Right renal pelvis (tissue), 4 donors: Measurements from ENCODE around the gene PHACTR1. TPM values are rescaled to one million over a fixed set of nuclear protein-coding genes. Genes with fewer than 3 reads are reported as not detected.

Experiments used
- DNase-seq, 4 donors: peaks; one replicate each; pipeline ENCODE4 v3.0.0-alpha.2; 2013; ENCODE audit warnings: low read depth in 4 of 4, low spot score in 3 of 4, missing footprints in 1 of 4
- polyA plus RNA-seq, 4 donors: library from polyadenylated mRNA; unstranded; fragments of 120-200 nt; gene quantifications; one replicate each; pipeline ENCODE4 v1.2.1, GENCODE V29; 2013; ENCODE audit not compliant: insufficient read length in 4 of 4

PHACTR1 gene
- polyA plus RNA-seq, 4 donors, result 9.9 to 16.4 (median 13.6) TPM

DNA sequence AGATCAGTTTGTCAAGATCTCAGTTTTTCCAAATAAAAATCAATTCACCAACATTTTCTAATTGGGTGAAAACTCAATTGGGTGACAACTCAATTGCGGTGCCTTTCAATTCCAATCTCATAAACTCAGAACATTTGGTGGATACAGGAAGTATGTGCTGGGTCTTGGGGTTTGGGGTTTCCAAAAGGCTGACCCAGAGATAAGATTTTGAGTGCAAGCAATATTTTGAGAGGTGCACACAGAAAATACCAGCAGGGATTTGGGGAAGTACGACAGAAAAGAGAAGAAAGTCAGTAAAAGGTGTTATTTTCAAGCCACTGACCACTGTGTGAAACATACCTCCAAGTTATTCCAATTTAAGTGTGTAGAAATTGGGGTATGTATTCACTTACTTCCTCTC lies 258.0 kb downstream of the PHACTR1 start:
- no peak for DNase-seq

GRCh38 chr6:12976366-12976765 lies 259.8 kb downstream of the PHACTR1 start:
- DNase-seq, result no peak

GRCh38 chr6:12977206-12977605 lies 260.6 kb downstream of the PHACTR1 start:
- no peak for DNase-seq

DNA sequence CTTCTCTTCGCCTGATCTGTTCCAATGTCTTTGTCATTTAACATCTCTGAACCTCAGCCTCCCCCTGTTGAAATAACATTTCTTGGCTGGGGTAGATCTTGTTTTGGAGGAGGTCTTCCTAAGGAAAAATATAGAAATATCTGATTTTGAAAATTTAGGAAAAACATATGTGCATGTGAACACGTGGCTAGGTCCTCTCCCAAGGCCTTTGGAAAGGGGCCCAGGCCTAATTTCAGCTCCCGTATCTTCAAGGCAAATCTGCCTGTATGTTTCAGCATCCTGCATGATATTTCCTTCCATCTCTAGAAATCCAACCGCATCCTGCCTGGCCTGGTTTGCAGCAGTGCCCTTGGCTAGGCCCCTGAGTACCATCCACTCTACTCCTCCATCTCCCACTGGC lies 261.2 kb downstream of the PHACTR1 start:
- DNase-seq, result no peak

DNA sequence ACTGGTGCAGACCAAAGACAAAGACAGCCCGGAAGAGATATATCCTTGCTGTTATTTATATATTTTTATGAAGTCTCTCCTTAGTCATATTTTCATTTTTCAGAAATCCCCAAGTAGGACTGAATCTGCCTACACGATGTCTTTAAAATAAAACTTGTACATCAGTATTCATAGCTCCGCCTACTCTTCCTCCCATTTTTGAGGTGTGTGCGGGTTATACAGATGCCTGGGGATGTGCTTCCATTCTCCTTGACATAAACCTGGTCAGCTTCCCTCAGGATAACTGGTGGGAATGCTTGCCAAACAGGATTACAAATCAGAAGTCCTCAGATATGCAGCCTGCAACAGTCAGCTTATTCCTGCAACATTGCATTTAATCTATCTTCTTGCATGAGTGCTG lies 264.2 kb downstream of the PHACTR1 start:
- no peak for DNase-seq

DNA sequence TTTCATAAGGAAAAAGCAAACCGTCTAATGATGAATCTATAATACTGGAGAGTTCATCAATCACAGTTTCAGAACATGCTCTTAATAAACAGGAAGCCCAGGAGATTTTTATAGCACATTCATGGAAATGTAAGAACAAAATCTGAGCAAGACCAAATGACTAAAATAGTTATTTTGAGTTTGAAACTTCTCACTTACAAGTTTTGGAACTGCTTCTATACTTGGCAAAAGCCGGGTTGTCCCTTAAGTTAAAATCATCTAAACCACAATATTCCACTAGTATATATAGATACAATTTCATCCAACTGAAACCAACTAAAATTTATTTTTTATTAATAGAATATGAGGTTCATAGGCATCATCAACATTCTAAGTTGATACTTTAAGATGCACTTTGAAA lies 268.2 kb downstream of the PHACTR1 start:
- DNase-seq, result no peak

- DNase-seq, result no peak
Measured at GRCh38 chr6:12987783-12988182, 271.2 kb downstream of the PHACTR1 start.

DNA sequence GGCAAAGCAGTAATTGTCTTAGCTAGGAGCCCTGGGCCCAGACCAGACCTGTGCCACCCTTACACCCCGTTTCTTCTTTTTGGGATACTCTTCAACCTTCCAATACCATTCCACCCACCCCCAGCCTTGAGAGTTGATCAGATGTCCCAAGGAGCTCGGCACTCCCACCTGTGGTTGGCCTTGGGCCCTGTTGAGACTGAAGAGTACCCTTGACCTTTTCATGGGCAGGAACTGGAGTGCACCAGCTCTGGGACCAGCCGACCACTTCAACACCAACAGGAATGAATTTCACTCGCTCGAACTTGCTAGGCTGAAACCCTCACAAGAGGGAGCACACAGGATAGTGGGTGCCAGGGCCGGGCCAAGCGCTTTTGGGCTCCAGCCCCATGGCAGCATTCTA lies 273.6 kb downstream of the PHACTR1 start:
- DNase-seq, result no peak

DNA sequence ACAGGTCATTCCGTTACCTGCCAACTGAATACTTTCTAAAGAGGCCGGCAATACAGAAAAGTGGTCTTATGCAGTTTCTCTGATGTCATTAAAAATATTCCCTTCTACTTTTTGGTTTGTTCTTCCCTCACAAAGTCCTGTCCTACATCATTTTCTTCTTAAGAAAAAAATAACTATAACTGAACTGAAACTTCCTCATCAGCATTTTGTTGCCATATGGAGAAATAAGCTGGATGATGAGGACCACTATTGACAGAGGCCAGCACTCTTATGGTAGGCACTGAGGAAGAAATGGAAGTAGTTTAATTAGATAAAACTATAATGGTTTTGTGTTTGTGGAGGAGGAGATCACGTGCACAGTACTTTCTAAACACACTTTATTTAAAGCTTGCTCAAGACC lies 274.9 kb downstream of the PHACTR1 start:
- no peak for DNase-seq

DNA sequence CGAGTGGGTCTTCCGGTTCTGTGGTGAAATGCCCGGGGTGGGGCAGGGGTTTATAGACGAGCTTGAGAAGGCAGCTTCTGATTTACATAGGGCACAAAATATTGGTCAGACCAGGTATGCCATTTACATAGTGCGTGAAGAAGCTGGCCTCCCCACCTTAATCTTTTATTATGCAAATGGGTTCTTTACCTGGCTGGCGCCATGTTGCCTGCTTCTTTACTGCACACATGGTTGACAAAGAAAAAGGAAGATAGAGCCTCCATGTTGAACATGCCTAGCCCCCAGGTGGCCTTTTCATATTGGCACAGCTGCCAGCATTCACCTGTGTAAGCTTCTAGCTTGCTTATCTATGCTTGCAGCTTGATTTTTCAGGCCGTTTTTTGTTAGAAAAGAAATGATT lies 276.2 kb downstream of the PHACTR1 start:
- DNase-seq, result no peak

DNA sequence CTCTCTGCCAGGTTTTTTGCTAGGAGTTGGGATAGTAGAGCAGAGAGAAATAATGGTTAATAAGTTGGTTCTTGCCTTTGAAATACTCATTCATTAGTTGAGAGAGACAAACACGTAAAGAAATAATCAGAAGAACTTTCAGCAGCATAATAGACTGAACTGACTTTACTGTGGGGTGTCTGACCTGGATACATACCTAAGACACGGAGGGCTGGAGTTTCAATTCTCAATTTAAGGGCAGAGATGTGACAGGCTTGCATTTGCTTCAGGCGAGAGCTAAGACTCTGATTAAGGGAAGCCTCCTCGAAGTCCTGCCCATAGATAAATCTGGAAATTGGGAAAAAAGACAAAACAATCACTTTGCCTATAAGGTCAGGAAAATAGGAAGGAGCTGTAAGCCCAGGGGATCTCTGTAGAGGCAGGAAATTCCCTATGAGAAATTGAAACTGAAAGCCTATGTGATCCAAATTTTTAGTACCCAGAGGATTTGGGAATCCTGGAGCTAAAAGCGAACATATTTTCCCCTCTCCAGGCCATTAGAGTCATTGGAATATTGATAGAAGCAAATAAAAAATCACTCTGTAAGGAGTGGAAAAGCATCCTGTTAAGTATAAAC lies 276.8 kb downstream of the PHACTR1 start:
- DNase-seq, result no peak

GRCh38 chr6:12995419-12995818 lies 278.9 kb downstream of the PHACTR1 start:
- DNase-seq, result no peak

DNA sequence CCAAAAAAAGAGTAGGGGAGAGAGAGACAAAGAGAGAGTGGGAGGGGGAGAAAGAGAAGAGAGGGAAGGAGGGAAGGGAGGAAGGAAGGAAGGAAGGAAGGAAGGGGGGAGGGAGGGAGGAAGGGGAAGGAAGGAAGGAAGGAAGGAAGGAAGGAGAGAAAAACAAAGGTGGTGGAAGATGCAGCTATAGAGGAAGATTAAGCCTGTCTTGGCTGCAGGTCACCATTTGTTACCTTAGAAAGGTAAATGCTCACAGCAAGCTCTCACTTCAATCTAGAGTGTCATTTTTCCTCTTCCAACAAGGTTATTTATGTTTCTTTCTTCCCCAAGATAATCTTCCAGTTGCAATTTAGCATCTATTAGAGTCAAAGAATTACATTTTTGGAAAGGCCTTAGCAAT lies 284.0 kb downstream of the PHACTR1 start:
- no peak for DNase-seq

- no peak for DNase-seq
Measured at GRCh38 chr6:13001927-13002326, 285.4 kb downstream of the PHACTR1 start.

DNA sequence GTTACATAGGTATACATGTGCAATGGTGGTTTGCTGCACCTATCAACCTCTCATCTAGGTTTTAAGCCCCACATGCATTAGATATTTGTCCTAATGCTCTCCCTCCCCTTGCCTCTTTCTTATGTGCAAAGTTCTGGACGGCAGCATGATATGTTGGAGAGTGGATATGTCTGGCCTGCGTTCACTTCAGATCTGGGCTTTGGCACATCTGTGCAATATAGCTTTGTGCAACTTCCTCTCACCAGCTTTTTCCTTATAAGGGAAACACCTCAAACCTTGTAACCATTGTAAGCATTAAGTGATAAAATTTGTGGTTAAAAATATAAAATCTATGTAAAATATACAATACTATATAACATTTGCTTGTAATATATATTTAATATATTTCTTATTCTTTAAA lies 288.0 kb downstream of the PHACTR1 start:
- no peak for DNase-seq

DNA sequence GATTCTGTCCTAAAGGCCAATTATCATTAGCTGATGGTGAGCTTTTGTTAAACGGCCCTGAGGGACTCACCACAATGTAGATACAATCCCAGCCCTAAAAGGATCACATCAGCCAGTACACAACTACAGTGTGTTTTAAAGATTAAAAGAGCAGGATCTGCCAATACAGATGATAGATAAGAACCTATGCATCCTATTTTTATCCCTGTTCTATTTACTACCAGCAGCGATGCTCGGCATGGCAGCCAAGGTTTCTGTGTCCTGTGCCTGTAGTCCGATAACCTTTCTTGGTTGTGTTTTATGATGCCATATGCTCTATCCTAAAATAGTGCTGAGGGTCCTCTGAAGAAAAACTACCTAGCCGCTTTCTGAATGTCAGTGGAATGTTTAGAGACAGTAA lies 289.4 kb downstream of the PHACTR1 start:
- no peak for DNase-seq

- no peak for DNase-seq
Measured at GRCh38 chr6:13006578-13007300, 290.2 kb downstream of the PHACTR1 start.

DNA sequence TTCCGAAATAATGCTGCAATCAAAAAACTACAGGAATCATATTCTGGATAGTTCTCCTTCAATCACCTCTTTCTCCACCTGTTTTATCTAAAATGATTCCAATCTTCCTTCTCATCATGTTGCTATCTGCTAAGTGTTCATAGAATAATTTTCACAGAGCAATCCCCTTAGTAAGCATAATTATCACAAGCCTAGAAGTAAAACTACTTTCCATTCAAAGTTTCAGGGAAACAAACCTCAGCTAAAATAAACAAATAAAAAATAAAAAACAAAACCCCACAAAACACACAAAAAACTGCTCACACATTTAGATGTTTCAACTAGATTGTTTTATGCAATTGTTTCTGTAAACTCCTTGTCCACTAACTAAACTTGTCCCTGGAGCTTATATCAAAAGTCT lies 291.2 kb downstream of the PHACTR1 start:
- DNase-seq, result no peak

GRCh38 chr6:13009031-13009430 lies 292.5 kb downstream of the PHACTR1 start:
- no peak for DNase-seq

- DNase-seq, result no peak
Measured at GRCh38 chr6:13009461-13009860, 292.9 kb downstream of the PHACTR1 start.

- no peak for DNase-seq
Measured at GRCh38 chr6:13011612-13012146, 295.1 kb downstream of the PHACTR1 start.

DNA sequence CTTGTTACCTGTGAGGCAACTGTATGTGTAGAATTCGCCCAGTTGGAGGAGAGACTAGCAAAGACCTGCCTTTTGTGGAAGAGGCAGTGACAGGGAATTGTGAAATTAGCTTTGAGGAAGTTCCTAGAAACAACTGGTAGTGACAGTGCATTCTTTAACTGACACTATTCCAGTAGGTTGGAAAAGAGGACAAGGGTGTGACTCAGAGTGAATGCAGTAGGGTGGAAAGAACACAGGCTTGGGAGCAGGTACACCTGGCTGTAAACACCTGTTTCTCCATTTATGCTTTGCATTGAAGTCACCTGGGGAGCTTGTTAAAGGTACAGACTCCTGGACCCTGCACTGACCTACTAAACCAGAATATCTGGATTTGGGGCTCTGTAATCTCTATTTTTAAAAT lies 295.7 kb downstream of the PHACTR1 start:
- DNase-seq, result no peak
